Neural cell (in vitro differentiated cells): ENCODE data around the gene LURAP1L.

Experiments used
- EP300 ChIP-seq: fragments of 450-650 bp; conservative IDR thresholded peaks from 2 replicates; pipeline ENCODE4 v1.6.1; 2014; ENCODE audit warnings: antibody characterized with exemption, mild to moderate bottlenecking, moderate library complexity; ENCODE audit not compliant: poor library complexity, severe bottlenecking
- TF ChIP-seq, protein P1 (sequence below): fragments of 450-650 bp; IDR thresholded peaks from 2 replicates; pipeline ENCODE4 v1.5.1; 2014; ENCODE audit warnings: antibody characterized with exemption, mild to moderate bottlenecking, moderate library complexity; ENCODE audit not compliant: poor library complexity, severe bottlenecking

DNA sequence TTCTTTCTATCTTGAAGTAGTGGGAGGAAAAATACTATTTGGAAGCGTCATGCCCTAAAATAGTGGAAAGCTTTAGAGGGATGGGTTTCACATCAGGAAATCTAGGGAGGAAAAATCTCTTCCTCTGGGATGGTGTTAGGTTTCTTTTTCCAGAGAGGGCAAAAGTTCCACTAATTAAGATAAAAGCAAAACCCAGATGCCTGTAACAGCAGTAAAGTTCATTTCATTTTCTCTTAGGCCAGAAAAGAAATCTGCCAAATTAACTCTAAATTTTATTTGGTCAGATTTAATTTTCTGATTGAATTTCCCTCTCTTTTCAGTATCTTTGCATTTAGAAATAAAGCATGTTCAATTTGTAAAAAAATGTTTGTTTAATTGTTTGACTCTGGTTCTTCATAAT lies 88.8 kb downstream of the LURAP1L start:
- no peak for TF ChIP-seq EP300
- TF ChIP-seq, protein P1, sequence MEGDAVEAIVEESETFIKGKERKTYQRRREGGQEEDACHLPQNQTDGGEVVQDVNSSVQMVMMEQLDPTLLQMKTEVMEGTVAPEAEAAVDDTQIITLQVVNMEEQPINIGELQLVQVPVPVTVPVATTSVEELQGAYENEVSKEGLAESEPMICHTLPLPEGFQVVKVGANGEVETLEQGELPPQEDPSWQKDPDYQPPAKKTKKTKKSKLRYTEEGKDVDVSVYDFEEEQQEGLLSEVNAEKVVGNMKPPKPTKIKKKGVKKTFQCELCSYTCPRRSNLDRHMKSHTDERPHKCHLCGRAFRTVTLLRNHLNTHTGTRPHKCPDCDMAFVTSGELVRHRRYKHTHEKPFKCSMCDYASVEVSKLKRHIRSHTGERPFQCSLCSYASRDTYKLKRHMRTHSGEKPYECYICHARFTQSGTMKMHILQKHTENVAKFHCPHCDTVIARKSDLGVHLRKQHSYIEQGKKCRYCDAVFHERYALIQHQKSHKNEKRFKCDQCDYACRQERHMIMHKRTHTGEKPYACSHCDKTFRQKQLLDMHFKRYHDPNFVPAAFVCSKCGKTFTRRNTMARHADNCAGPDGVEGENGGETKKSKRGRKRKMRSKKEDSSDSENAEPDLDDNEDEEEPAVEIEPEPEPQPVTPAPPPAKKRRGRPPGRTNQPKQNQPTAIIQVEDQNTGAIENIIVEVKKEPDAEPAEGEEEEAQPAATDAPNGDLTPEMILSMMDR: no peak
